Natural killer cell (primary cell): ENCODE results near the gene NSG2. TPM values are rescaled to one million over a fixed set of nuclear protein-coding genes. Genes with fewer than 3 reads are reported as not detected.

Experiments
- ATAC-seq, 3 donors: fragments of 150-1000 bp in 2 of 3; fragments of 200-7000 bp in 1 of 3; cut with Tn5 transposase; 1 replicate in 1 of 3; 2 replicates in 2 of 3; pipeline ENCODE4 v1.10.0; 2021; ENCODE audit warnings: mild to moderate bottlenecking in 2 of 3, moderate library complexity in 2 of 3
- DNase-seq, 2 donors: peaks; one replicate each; pipeline versions ENCODE4 v3.0.0 to v3.0.0-alpha.2; 2013 to 2021; ENCODE audit warnings: mixed read lengths in 1 of 2
- H3K27ac ChIP-seq: one replicate; pipeline ENCODE4 v1.5.1; 2013; ENCODE audit warnings: mild to moderate bottlenecking, low read length
- H3K27me3 ChIP-seq: one replicate; pipeline ENCODE4 v1.6.1; 2013; ENCODE audit warnings: low read length; ENCODE audit not compliant: control insufficient read depth, insufficient read depth
- H3K36me3 ChIP-seq: one replicate; pipeline ENCODE4 v1.6.1; 2013; ENCODE audit warnings: low read length; ENCODE audit not compliant: control insufficient read depth, insufficient read depth
- H3K4me1 ChIP-seq: one replicate; pipeline ENCODE4 v1.6.1; 2013; ENCODE audit warnings: low read length; ENCODE audit not compliant: control insufficient read depth, insufficient read depth
- H3K4me3 ChIP-seq: one replicate; pipeline ENCODE4 v1.5.1; 2013; ENCODE audit warnings: low read length
- H3K9me3 ChIP-seq: one replicate; pipeline ENCODE4 v1.6.1; 2013; ENCODE audit warnings: low read length; ENCODE audit not compliant: control insufficient read depth, insufficient read depth
- H3K27ac Mint-ChIP-seq, 2 donors: one replicate each; pipeline ENCODE4 v1.8.0; 2022; ENCODE audit warnings: mild to moderate bottlenecking in 2 of 2, mixed read lengths in 2 of 2, moderate library complexity in 1 of 2
- H3K27me3 Mint-ChIP-seq, 2 donors: one replicate each; pipeline ENCODE4 v1.8.0; 2022; ENCODE audit warnings: low read depth in 2 of 2, mixed read lengths in 2 of 2
- H3K36me3 Mint-ChIP-seq: one replicate; pipeline ENCODE4 v1.8.0; 2022; ENCODE audit warnings: mixed read lengths
- H3K4me1 Mint-ChIP-seq, 2 donors: one replicate each; pipeline ENCODE4 v1.8.0; 2022; ENCODE audit warnings: mixed read lengths in 2 of 2
- H3K4me3 Mint-ChIP-seq: one replicate; pipeline ENCODE4 v1.8.0; 2022; ENCODE audit warnings: mild to moderate bottlenecking, moderate library complexity, mixed read lengths
- H3K9me3 Mint-ChIP-seq, 2 donors: one replicate each; pipeline ENCODE4 v1.8.0; 2022; ENCODE audit warnings: mixed read lengths in 2 of 2
- WGBS: methylation state at CpG from one replicate; pipeline ENCODE4 v1.1.7; 2013; ENCODE audit warnings: missing lambda C conversion rate; ENCODE audit not compliant: insufficient coverage; 5-methylcytosine and 5-hydroxymethylcytosine counted together
- intact Hi-C: fragments of 100-400 bp; cut with micrococcal nuclease; formaldehyde crosslinking; loops from one replicate; pipeline ENCODE4 v1.14.2; 2022
- total RNA-seq, 4 donors: library from RNA; stranded (reverse); fragments of 120-200 nt in 1 of 4; gene quantifications; one replicate each; pipeline versions ENCODE4 v1.2.3 to v1.2.4, GENCODE V29; 2013 to 2022
- TF ChIP-seq, protein P1 (sequence below): fragments of 200-600 bp; IDR thresholded peaks from one replicate; pipeline ENCODE4 v1.8.0; 2022; ENCODE audit warnings: antibody characterized with exemption

Gene NSG2
- total RNA-seq, 3 donors from 2014 or later (not counting 1 experiment from before 2014, with no cell fraction given): not detected

DNA sequence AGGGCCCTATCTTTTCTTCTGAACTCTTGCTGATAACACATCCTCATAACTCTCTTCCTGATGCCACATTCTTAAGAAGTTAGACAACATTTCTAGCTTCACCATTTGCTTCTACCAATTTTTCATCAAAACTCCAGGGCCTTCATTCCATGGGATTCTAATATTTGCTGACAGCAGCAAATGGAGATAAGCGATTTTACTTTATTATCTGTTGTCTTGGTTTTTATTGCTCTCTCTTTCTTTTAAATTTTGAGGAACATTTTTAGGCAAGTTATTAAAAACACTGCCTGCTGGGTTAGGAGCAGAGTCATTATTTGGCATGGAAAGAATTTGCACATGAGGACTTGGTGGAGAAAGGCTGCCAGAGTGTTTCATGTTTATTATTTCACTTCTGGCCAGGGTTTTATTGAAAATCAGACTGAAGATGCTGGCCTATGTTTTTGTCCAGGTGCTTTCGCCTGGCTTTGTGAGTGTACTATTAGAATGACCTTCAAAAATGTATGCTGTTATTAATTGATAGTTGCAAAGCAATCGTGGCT is 27.7 kb downstream of the NSG2 start:
- no peaks in the 10 kb centered on the region for H3K36me3 Mint-ChIP-seq
- TF ChIP-seq, protein P1, sequence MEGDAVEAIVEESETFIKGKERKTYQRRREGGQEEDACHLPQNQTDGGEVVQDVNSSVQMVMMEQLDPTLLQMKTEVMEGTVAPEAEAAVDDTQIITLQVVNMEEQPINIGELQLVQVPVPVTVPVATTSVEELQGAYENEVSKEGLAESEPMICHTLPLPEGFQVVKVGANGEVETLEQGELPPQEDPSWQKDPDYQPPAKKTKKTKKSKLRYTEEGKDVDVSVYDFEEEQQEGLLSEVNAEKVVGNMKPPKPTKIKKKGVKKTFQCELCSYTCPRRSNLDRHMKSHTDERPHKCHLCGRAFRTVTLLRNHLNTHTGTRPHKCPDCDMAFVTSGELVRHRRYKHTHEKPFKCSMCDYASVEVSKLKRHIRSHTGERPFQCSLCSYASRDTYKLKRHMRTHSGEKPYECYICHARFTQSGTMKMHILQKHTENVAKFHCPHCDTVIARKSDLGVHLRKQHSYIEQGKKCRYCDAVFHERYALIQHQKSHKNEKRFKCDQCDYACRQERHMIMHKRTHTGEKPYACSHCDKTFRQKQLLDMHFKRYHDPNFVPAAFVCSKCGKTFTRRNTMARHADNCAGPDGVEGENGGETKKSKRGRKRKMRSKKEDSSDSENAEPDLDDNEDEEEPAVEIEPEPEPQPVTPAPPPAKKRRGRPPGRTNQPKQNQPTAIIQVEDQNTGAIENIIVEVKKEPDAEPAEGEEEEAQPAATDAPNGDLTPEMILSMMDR: no peak
- DNase-seq: no peak
- intact Hi-C loops: no loop called here
- Histone ChIP-seq H3K27me3 (no peaks in the 10 kb centered on the region), H3K4me3 (no peak overlapping the region), H3K9me3 (no peaks in the 10 kb centered on the region), H3K27ac (no peak overlapping the region), H3K36me3 (no peaks in the 10 kb centered on the region), H3K4me1 (no peaks in the 10 kb centered on the region)
- H3K4me1 Mint-ChIP-seq: no peaks in the 10 kb centered on the region
- ATAC-seq: no peak
- 78% methylated on average over 3 of the region's 3 CpGs for WGBS
- no peak overlapping the region for H3K27ac Mint-ChIP-seq
- no peaks in the 10 kb centered on the region for H3K9me3 Mint-ChIP-seq
- peaks cover 0 to 8% of the 10 kb centered on the region in 2 donors for H3K27me3 Mint-ChIP-seq
- H3K4me3 Mint-ChIP-seq: no peak overlapping the region

DNA sequence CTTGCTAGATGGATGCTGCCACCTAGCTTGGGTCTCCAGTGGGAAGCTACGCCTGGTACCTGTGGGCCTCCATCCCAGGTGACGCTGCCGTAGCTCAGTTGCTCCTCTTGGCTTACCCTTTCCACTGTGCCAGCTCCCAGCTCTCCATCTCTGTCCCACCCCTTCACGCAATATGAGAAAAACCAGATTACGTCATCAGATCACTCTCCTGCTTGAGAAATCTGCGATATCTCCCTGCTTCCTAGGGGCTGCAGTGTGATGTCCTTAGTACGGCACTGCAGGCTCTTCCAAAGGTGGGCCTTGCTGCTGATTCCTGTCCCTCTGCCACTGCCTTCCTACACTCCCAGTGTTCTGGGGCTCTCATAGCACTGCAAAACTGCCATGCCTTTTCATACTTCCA is 28.9 kb downstream of the NSG2 start:
- Mint-ChIP-seq H3K27ac (no peak overlapping the region), H3K4me3 (no peak overlapping the region), H3K36me3 (no peaks in the 10 kb centered on the region), H3K27me3 (peaks cover 0 to 8% of the 10 kb centered on the region in 2 donors), H3K9me3 (no peaks in the 10 kb centered on the region), H3K4me1 (no peaks in the 10 kb centered on the region)
- intact Hi-C loops: no loop called here
- ATAC-seq (no peak), DNase-seq (no peak)
- Histone ChIP-seq H3K36me3 (no peaks in the 10 kb centered on the region), H3K27me3 (no peaks in the 10 kb centered on the region), H3K9me3 (no peaks in the 10 kb centered on the region), H3K4me1 (no peaks in the 10 kb centered on the region), H3K4me3 (no peak overlapping the region), H3K27ac (no peak overlapping the region)
- WGBS: 94% methylated on average over 7 of the region's 7 CpGs
- TF ChIP-seq, protein P1: no peak

DNA sequence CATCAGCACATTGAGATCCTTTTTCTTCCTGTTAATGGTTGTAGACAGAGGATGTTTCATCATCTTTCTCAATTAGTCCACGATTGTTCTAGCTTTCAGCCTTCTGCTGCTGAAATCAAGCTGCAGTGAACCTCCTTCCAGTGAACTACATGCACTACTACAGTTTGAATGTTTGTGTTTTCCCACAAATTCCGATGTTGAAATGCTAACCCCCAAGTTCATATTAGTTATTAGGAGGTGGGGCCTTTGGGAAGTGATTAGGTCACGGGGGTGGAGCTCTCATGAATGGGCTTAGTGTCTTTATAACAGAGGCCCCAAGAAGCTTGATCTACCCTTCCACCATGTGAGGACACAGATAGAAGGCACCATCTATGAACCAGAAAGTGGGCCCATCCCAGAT is 32.9 kb downstream of the NSG2 start:
- Histone ChIP-seq H3K9me3 (no peaks in the 10 kb centered on the region), H3K4me3 (no peak overlapping the region), H3K27me3 (no peaks in the 10 kb centered on the region), H3K27ac (no peak overlapping the region), H3K4me1 (no peaks in the 10 kb centered on the region), H3K36me3 (no peaks in the 10 kb centered on the region)
- no peak overlapping the region for H3K27ac Mint-ChIP-seq
- no peaks in the 10 kb centered on the region for H3K4me1 Mint-ChIP-seq
- no peaks in the 10 kb centered on the region for H3K36me3 Mint-ChIP-seq
- no peak for ATAC-seq
- DNase-seq: no peak
- TF ChIP-seq, protein P1: no peak
- 59% methylated on average over 3 of the region's 3 CpGs for WGBS
- H3K4me3 Mint-ChIP-seq: no peak overlapping the region
- intact Hi-C loops: no loop called here
- peaks cover 0 to 10% of the 10 kb centered on the region in 2 donors for H3K27me3 Mint-ChIP-seq
- no peaks in the 10 kb centered on the region for H3K9me3 Mint-ChIP-seq

DNA sequence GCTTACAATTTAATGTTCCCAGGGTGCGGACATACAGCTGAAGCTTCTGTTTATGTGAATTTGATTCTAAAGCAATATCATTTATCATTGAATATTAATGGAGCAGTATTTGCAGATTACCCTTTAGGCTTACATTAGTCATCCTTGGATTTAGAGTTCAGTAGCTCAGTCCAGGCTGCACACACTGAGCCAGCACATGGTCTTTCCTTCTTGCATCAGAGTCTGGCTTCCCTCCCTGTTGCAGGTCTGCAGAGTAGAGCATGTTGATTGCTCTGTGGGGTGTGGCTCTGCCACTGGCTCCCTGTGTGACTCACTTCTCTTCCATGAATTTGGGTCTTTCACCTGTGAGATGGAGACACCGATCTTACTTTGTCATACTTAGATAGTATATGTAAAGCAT is 36.8 kb downstream of the NSG2 start:
- Mint-ChIP-seq H3K9me3 (no peaks in the 10 kb centered on the region), H3K36me3 (no peaks in the 10 kb centered on the region), H3K27me3 (peaks cover 0 to 10% of the 10 kb centered on the region in 2 donors), H3K4me1 (no peaks in the 10 kb centered on the region), H3K27ac (no peak overlapping the region), H3K4me3 (no peak overlapping the region)
- no peaks in the 10 kb centered on the region for H3K9me3 ChIP-seq
- no peaks in the 10 kb centered on the region for H3K27me3 ChIP-seq
- WGBS: no CpG with 5 or more reads among the region's 2 CpGs
- no peaks in the 10 kb centered on the region for H3K4me1 ChIP-seq
- TF ChIP-seq, protein P1: no peak
- DNase-seq: no peak
- ATAC-seq: no peak
- intact Hi-C loops: no loop called here
- H3K36me3 ChIP-seq: no peaks in the 10 kb centered on the region
- H3K27ac ChIP-seq: no peak overlapping the region
- H3K4me3 ChIP-seq: no peak overlapping the region
